ENCODE measurements around the gene MB. TPM values are rescaled to one million over a fixed set of nuclear protein-coding genes. Genes with fewer than 3 reads are reported as not detected.

Gene MB
- total RNA-seq, 1 experiment from 2014 or later, result 1.5 TPM

GRCh38 chr22:35657571-35658312 lies 40.6 kb upstream of the MB start:
- ChIA-PET POLR2A (no interaction called here), CTCF (no interaction called here), RAD21 (ENCODE audit: low non-redundant PET in 1 of 2, low total read pairs in 2 of 2, uncharacterized antibody in 2 of 2, unreplicated experiment in 2 of 2) (no interaction called here)
- Histone ChIP-seq H3K27ac (ENCODE audit: low read depth, low read length) (no peak overlapping the region), H3K4me3 (replicated peaks in 1 of 2; ENCODE audit: low read depth in 1 of 2, low read length in 2 of 2) (no peak overlapping the region), H4K20me1 (ENCODE audit: insufficient read depth) (no peaks in the 10 kb centered on the region), H3K9me3 (ENCODE audit: control insufficient read depth in 1 of 2, insufficient read depth in 1 of 2, low read depth in 1 of 2, low read length in 2 of 2) (no peaks in the 10 kb centered on the region), H3K27me3 (ENCODE audit: insufficient read depth, low read length) (no peaks in the 10 kb centered on the region), H3K9me2 (ENCODE audit: insufficient read depth) (no peaks in the 10 kb centered on the region), H2AFZ (ENCODE audit: low read depth, low read length, poor library complexity, severe bottlenecking) (no peak overlapping the region), H3K79me2 (ENCODE audit: insufficient read depth, low read length) (no peaks in the 10 kb centered on the region), H3K36me3 (ENCODE audit: control insufficient read depth in 1 of 2, insufficient read depth in 2 of 2, low read length in 2 of 2) (no peaks in the 10 kb centered on the region), H3K4me2 (ENCODE audit: low read length) (no peak overlapping the region), H3K4me1 (ENCODE audit: control insufficient read depth in 1 of 2, insufficient read depth in 2 of 2, low read length in 2 of 2) (no peaks in the 10 kb centered on the region), H3K9ac (ENCODE audit: low read length) (no peak overlapping the region)
- intact Hi-C loops (cut with micrococcal nuclease), result no loop called here
- BruUV-seq (replicated peaks), result no TSS peak
- DNase-seq (ENCODE audit: low read depth, low spot score), result no peak
- ATAC-seq, result no peak
- TF ChIP-seq YY1 (IDR thresholded peaks at IDR 0.05; ENCODE audit: extremely low read depth, insufficient replicate concordance, low read depth, low read length), result no peak
- TF ChIP-seq CEBPB (IDR thresholded peaks at IDR 0.05; ENCODE audit: low read depth), result no peak
- TF ChIP-seq ZFX (IDR thresholded peaks at IDR 0.05), result no peak
- TF ChIP-seq EGR1 (IDR thresholded peaks at IDR 0.05; ENCODE audit: low read depth), result no peak
- no peak for TF ChIP-seq MAX (IDR thresholded peaks at IDR 0.05)
- no peak for TF ChIP-seq SIN3A (IDR thresholded peaks at IDR 0.05; ENCODE audit: low read depth)
- no peak for TF ChIP-seq ZNF274 (IDR thresholded peaks at IDR 0.05; ENCODE audit: low read depth, low read length)
- TF ChIP-seq POLR2A (IDR thresholded peaks at IDR 0.05; ENCODE audit: borderline replicate concordance, extremely low read depth, insufficient read depth, insufficient read length), result no peak
- no peak for TF ChIP-seq ATF3 (IDR thresholded peaks at IDR 0.05)
- no peak for TF ChIP-seq EZH2phosphoT487 (IDR thresholded peaks at IDR 0.05; ENCODE audit: borderline replicate concordance)
- TF ChIP-seq TCF7L2 (IDR thresholded peaks at IDR 0.05; ENCODE audit: borderline replicate concordance, extremely low read depth, insufficient read depth, insufficient read length), result no peak
